Measurements from ENCODE around the gene ITFG1. TPM values are rescaled to one million over a fixed set of nuclear protein-coding genes. Genes with fewer than 3 reads are reported as not detected.

The ITFG1 gene
- polyA plus RNA-seq, 1 donor from 2014 or later = 18.1 TPM

- Mint-ChIP-seq H3K9me3 (peaks cover 0 to 1% (median 0%) of the 10 kb centered on the region in 3 donors), H3K27me3 (no peaks in the 10 kb centered on the region), H3K4me3 (no peak overlapping the region), H3K4me1 (peaks cover 0 to 16% (median 7%) of the 10 kb centered on the region in 3 donors), H3K27ac (no peak overlapping the region), H3K36me3 (peaks cover 15% of the 10 kb centered on the region)
Observed at GRCh38 chr16:47413041-47413440, 47.8 kb downstream of the ITFG1 start.

GRCh38 chr16:47408491-47408890, 52.4 kb downstream of the ITFG1 start:
- H3K9me3 Mint-ChIP-seq = peaks cover 0 to 1% (median 0%) of the 10 kb centered on the region in 3 donors
- no peak overlapping the region for H3K4me3 Mint-ChIP-seq
- no peaks in the 10 kb centered on the region for H3K27me3 Mint-ChIP-seq
- H3K4me1 Mint-ChIP-seq = peaks cover 0 to 11% (median 7%) of the 10 kb centered on the region in 3 donors
- peaks cover 13% of the 10 kb centered on the region for H3K36me3 Mint-ChIP-seq
- no peak overlapping the region for H3K27ac Mint-ChIP-seq

GRCh38 chr16:47395733-47396498, 64.9 kb downstream of the ITFG1 start:
- Mint-ChIP-seq H3K4me1 (peaks cover 10 to 25% (median 17%) of the 10 kb centered on the region in 3 donors), H3K4me3 (no peak overlapping the region), H3K27ac (peak overlapping the region in 1 of 3 donors; percentile 40), H3K9me3 (no peaks in the 10 kb centered on the region), H3K36me3 (peaks cover 13% of the 10 kb centered on the region), H3K27me3 (no peaks in the 10 kb centered on the region)

- H3K27me3 Mint-ChIP-seq = no peaks in the 10 kb centered on the region
- H3K9me3 Mint-ChIP-seq = no peaks in the 10 kb centered on the region
- H3K4me3 Mint-ChIP-seq = peak overlapping the region in 2 of 4 donors; percentile 51 to 74
- no peak overlapping the region for H3K27ac Mint-ChIP-seq
- peaks cover 10 to 25% (median 15%) of the 10 kb centered on the region in 3 donors for H3K4me1 Mint-ChIP-seq
- H3K36me3 Mint-ChIP-seq = peaks cover 16% of the 10 kb centered on the region
Observed at GRCh38 chr16:47392081-47392480, 68.8 kb downstream of the ITFG1 start.

GRCh38 chr16:47388705-47389104, 72.2 kb downstream of the ITFG1 start:
- H3K4me3 Mint-ChIP-seq = no peak overlapping the region
- peaks cover 10% of the 10 kb centered on the region for H3K36me3 Mint-ChIP-seq
- no peaks in the 10 kb centered on the region for H3K27me3 Mint-ChIP-seq
- peaks cover 7 to 14% (median 12%) of the 10 kb centered on the region in 3 donors for H3K4me1 Mint-ChIP-seq
- H3K9me3 Mint-ChIP-seq = no peaks in the 10 kb centered on the region
- H3K27ac Mint-ChIP-seq = peak overlapping the region in 1 of 3 donors; percentile 64

GRCh38 chr16:47387026-47387734, 73.7 kb downstream of the ITFG1 start:
- Mint-ChIP-seq H3K4me3 (no peak overlapping the region), H3K4me1 (peaks cover 4% of the 10 kb centered on the region in 3 donors), H3K9me3 (no peaks in the 10 kb centered on the region), H3K27me3 (no peaks in the 10 kb centered on the region), H3K27ac (peak overlapping the region in 1 of 3 donors; percentile 26), H3K36me3 (peaks cover 10% of the 10 kb centered on the region)

- Mint-ChIP-seq H3K27ac (no peak overlapping the region), H3K4me3 (no peak overlapping the region), H3K27me3 (no peaks in the 10 kb centered on the region), H3K4me1 (no peaks in the 10 kb centered on the region), H3K9me3 (no peaks in the 10 kb centered on the region), H3K36me3 (peaks cover 10% of the 10 kb centered on the region)
Observed at GRCh38 chr16:47386201-47386718, 74.6 kb downstream of the ITFG1 start.

- peaks cover 15% of the 10 kb centered on the region for H3K36me3 Mint-ChIP-seq
- no peak overlapping the region for H3K4me3 Mint-ChIP-seq
- H3K27ac Mint-ChIP-seq = peak overlapping the region in 1 of 3 donors; percentile 9
- H3K4me1 Mint-ChIP-seq = no peaks in the 10 kb centered on the region
- H3K9me3 Mint-ChIP-seq = no peaks in the 10 kb centered on the region
- no peaks in the 10 kb centered on the region for H3K27me3 Mint-ChIP-seq
Observed at GRCh38 chr16:47382362-47382761, 78.5 kb downstream of the ITFG1 start.

GRCh38 chr16:47377154-47377553, 83.7 kb downstream of the ITFG1 start:
- Mint-ChIP-seq H3K27ac (no peak overlapping the region), H3K9me3 (peaks cover 0 to 2% (median 0%) of the 10 kb centered on the region in 3 donors), H3K4me3 (no peak overlapping the region), H3K36me3 (peaks cover 21% of the 10 kb centered on the region), H3K27me3 (no peaks in the 10 kb centered on the region), H3K4me1 (no peaks in the 10 kb centered on the region)

GRCh38 chr16:47375423-47375822, 85.4 kb downstream of the ITFG1 start:
- no peak overlapping the region for H3K27ac Mint-ChIP-seq
- H3K4me3 Mint-ChIP-seq = no peak overlapping the region
- H3K27me3 Mint-ChIP-seq = no peaks in the 10 kb centered on the region
- peaks cover 27% of the 10 kb centered on the region for H3K36me3 Mint-ChIP-seq
- peaks cover 0 to 4% (median 2%) of the 10 kb centered on the region in 3 donors for H3K9me3 Mint-ChIP-seq
- H3K4me1 Mint-ChIP-seq = peaks cover 0 to 2% (median 0%) of the 10 kb centered on the region in 3 donors

- Mint-ChIP-seq H3K27me3 (no peaks in the 10 kb centered on the region), H3K9me3 (peaks cover 0 to 4% (median 2%) of the 10 kb centered on the region in 3 donors), H3K4me3 (no peak overlapping the region), H3K4me1 (peaks cover 0 to 2% (median 0%) of the 10 kb centered on the region in 3 donors), H3K27ac (no peak overlapping the region), H3K36me3 (peaks cover 26% of the 10 kb centered on the region)
Observed at GRCh38 chr16:47374629-47375028, 86.2 kb downstream of the ITFG1 start.

GRCh38 chr16:47371271-47372014, 89.4 kb downstream of the ITFG1 start:
- Mint-ChIP-seq H3K36me3 (peaks cover 17% of the 10 kb centered on the region), H3K9me3 (peaks cover 0 to 4% (median 2%) of the 10 kb centered on the region in 3 donors)

GRCh38 chr16:47370536-47370935, 90.3 kb downstream of the ITFG1 start:
- Mint-ChIP-seq H3K4me3 (no peak overlapping the region), H3K36me3 (peaks cover 17% of the 10 kb centered on the region), H3K27me3 (no peaks in the 10 kb centered on the region), H3K4me1 (peaks cover 0 to 2% (median 0%) of the 10 kb centered on the region in 3 donors), H3K9me3 (peaks cover 0 to 4% (median 2%) of the 10 kb centered on the region in 3 donors), H3K27ac (no peak overlapping the region)

More at GRCh38 chr16:47371271-47372014, 89.4 kb downstream of the ITFG1 start:
- H3K27ac Mint-ChIP-seq = no peak overlapping the region
- peaks cover 0 to 2% (median 0%) of the 10 kb centered on the region in 3 donors for H3K4me1 Mint-ChIP-seq
- H3K4me3 Mint-ChIP-seq = no peak overlapping the region
- H3K27me3 Mint-ChIP-seq = no peaks in the 10 kb centered on the region

- peaks cover 0 to 4% (median 0%) of the 10 kb centered on the region in 3 donors for H3K9me3 Mint-ChIP-seq
- H3K4me1 Mint-ChIP-seq = no peaks in the 10 kb centered on the region
- peaks cover 21% of the 10 kb centered on the region for H3K36me3 Mint-ChIP-seq
- no peaks in the 10 kb centered on the region for H3K27me3 Mint-ChIP-seq
- no peak overlapping the region for H3K27ac Mint-ChIP-seq
- H3K4me3 Mint-ChIP-seq = no peak overlapping the region
Observed at GRCh38 chr16:47366228-47366627, 94.6 kb downstream of the ITFG1 start.
